ENCODE data around the gene BRD2. TPM values are rescaled to one million over a fixed set of nuclear protein-coding genes. Genes with fewer than 3 reads are reported as not detected.

The BRD2 gene
- total RNA-seq (2022; extraction: Qiagen RNA extraction; ENCODE audit: low read depth): 130 to 163 TPM (median 144 TPM) in 5 replicates

GRCh38 chr6:32968093-32968866, at the start of gene BRD2:
BRD2 (plus strand) TSS chr6:32968594; CDS start chr6:32972899, 4,305 bp downstream.

GRCh38 chr6:32940656-32941213, 27.7 kb upstream of the BRD2 start, which contains the start of gene HLA-DMB:
HLA-DMB (minus strand) TSS chr6:32941028; CDS start chr6:32940807, 221 bp downstream.

GRCh38 chr6:32952817-32953739, 15.3 kb upstream of the BRD2 start, which contains the start of gene HLA-DMA:
HLA-DMA (minus strand) TSS chr6:32953097; CDS start chr6:32953036, 61 bp downstream.

GRCh38 chr6:33008944-33009861, 40.8 kb downstream of the BRD2 start, which contains the start of gene HLA-DOA:
HLA-DOA (minus strand) TSS chr6:33009591.

Other genes with a start within 250 kb of the BRD2 start
- not detected in 5 replicates for gene HLA-DQA2, start 227.2 kb upstream of the BRD2 start, total RNA-seq (2022; extraction: Qiagen RNA extraction; ENCODE audit: low read depth)
- not detected in 5 replicates for gene HLA-DQB2, start 205.1 kb upstream of the BRD2 start, total RNA-seq (2022; extraction: Qiagen RNA extraction; ENCODE audit: low read depth)
- gene HLA-DOB, start 151.6 kb upstream of the BRD2 start, total RNA-seq (2022; extraction: Qiagen RNA extraction; ENCODE audit: low read depth): 0.07 to 0.30 TPM (median 0.16 TPM) in 4 of 5 replicates, not detected in the other
- 15.5 to 21.9 TPM (median 20.9 TPM) in 5 replicates for gene TAP2, start 129.9 kb upstream of the BRD2 start, total RNA-seq (2022; extraction: Qiagen RNA extraction; ENCODE audit: low read depth)
- 19.1 to 25.3 TPM (median 21.4 TPM) in 5 replicates for gene PSMB8, start 124.5 kb upstream of the BRD2 start, total RNA-seq (2022; extraction: Qiagen RNA extraction; ENCODE audit: low read depth)
- gene TAP1, start 114.9 kb upstream of the BRD2 start, total RNA-seq (2022; extraction: Qiagen RNA extraction; ENCODE audit: low read depth): 27.3 to 36.0 TPM (median 34.2 TPM) in 5 replicates
- 16.5 to 22.1 TPM (median 17.2 TPM) in 5 replicates for gene PSMB9, start 114.4 kb upstream of the BRD2 start, total RNA-seq (2022; extraction: Qiagen RNA extraction; ENCODE audit: low read depth)
- gene HLA-DMB, start 27.6 kb upstream of the BRD2 start, total RNA-seq (2022; extraction: Qiagen RNA extraction; ENCODE audit: low read depth): 1.2 to 2.3 TPM (median 1.7 TPM) in 5 replicates
- gene HLA-DMA, start 15.5 kb upstream of the BRD2 start, total RNA-seq (2022; extraction: Qiagen RNA extraction; ENCODE audit: low read depth): 2.2 to 3.7 TPM (median 3.3 TPM) in 5 replicates
- gene HLA-DOA, start 41.0 kb downstream of the BRD2 start, total RNA-seq (2022; extraction: Qiagen RNA extraction; ENCODE audit: low read depth): not detected in 5 replicates
- 0.10 TPM in 1 of 5 replicates, not detected in the others for gene HLA-DPA1, start 105.1 kb downstream of the BRD2 start, total RNA-seq (2022; extraction: Qiagen RNA extraction; ENCODE audit: low read depth)
- not detected in 5 replicates for gene HLA-DPB1, start 107.4 kb downstream of the BRD2 start, total RNA-seq (2022; extraction: Qiagen RNA extraction; ENCODE audit: low read depth)
- gene COL11A2, start 223.9 kb downstream of the BRD2 start, total RNA-seq (2022; extraction: Qiagen RNA extraction; ENCODE audit: low read depth): 0.72 to 1.3 TPM (median 0.89 TPM) in 5 replicates
- 15.3 to 22.5 TPM (median 21.5 TPM) in 5 replicates for gene RXRB, start 232.1 kb downstream of the BRD2 start, total RNA-seq (2022; extraction: Qiagen RNA extraction; ENCODE audit: low read depth)
- 107 to 124 TPM (median 114 TPM) in 5 replicates for gene SLC39A7, start 232.3 kb downstream of the BRD2 start, total RNA-seq (2022; extraction: Qiagen RNA extraction; ENCODE audit: low read depth)
- gene HSD17B8, start 236.1 kb downstream of the BRD2 start, total RNA-seq (2022; extraction: Qiagen RNA extraction; ENCODE audit: low read depth): 13.1 to 16.0 TPM (median 14.4 TPM) in 5 replicates
- gene RING1, start 239.9 kb downstream of the BRD2 start, total RNA-seq (2022; extraction: Qiagen RNA extraction; ENCODE audit: low read depth): 20.4 to 27.4 TPM (median 26.6 TPM) in 5 replicates

Data from A549 treated with DMSO at 1 μM for 4 hours (cell line).